Effector memory CD4-positive, alpha-beta T cell (primary cell): ENCODE data around the gene CXCL12.

Experiments
- DNase-seq, 3 donors: peaks; one replicate each; pipeline ENCODE4 v3.0.0-alpha.2; 2020
- H3K27ac ChIP-seq: 2 replicates; pipeline ENCODE4 v1.7.0; 2013; ENCODE audit warnings: mild to moderate bottlenecking, low read length, moderate library complexity; ENCODE audit not compliant: insufficient read depth, poor library complexity, severe bottlenecking
- H3K27me3 ChIP-seq: replicated peaks from 2 replicates; pipeline ENCODE4 v1.7.0; 2013; ENCODE audit warnings: mild to moderate bottlenecking, low read length; ENCODE audit not compliant: insufficient read depth, control insufficient read depth, poor library complexity, severe bottlenecking
- H3K36me3 ChIP-seq: 2 replicates; pipeline ENCODE4 v1.7.0; 2013; ENCODE audit warnings: mild to moderate bottlenecking, low read length, moderate library complexity; ENCODE audit not compliant: control insufficient read depth, insufficient read depth
- H3K4me1 ChIP-seq: 2 replicates; pipeline ENCODE4 v1.7.0; 2013; ENCODE audit warnings: low read length, mild to moderate bottlenecking; ENCODE audit not compliant: control insufficient read depth, insufficient read depth, poor library complexity, severe bottlenecking
- H3K4me3 ChIP-seq: 2 replicates; pipeline ENCODE4 v1.7.0; 2013; ENCODE audit warnings: low read length, low read depth, mild to moderate bottlenecking; ENCODE audit not compliant: insufficient read depth, poor library complexity, severe bottlenecking
- H3K9me3 ChIP-seq: 2 replicates; pipeline ENCODE4 v1.7.0; 2013; ENCODE audit warnings: mild to moderate bottlenecking, low read length, moderate library complexity; ENCODE audit not compliant: control insufficient read depth
- total RNA-seq, 3 donors: gene quantifications; one replicate each; lab custom pipeline; 2026; lab: John Stamatoyannopoulos, UW

CXCL12 gene
- total RNA-seq = 0 reads per million in 3 donors

GRCh38 chr10:44385026-44385695 lies at the start of gene CXCL12:
TSS of gene CXCL12 (minus strand) at chr10:44385097. CDS start at chr10:44385005, 92 bp downstream.
- H3K4me1 ChIP-seq = no peaks in the 10 kb centered on the region
- no peaks in the 10 kb centered on the region for H3K9me3 ChIP-seq
- H3K27me3 ChIP-seq = no peaks in the 10 kb centered on the region
- H3K36me3 ChIP-seq = no peaks in the 10 kb centered on the region
- H3K4me3 ChIP-seq = no peak within 1 kb of the TSS
- no peak for DNase-seq
- no peak within 1 kb of the TSS for H3K27ac ChIP-seq

DNA sequence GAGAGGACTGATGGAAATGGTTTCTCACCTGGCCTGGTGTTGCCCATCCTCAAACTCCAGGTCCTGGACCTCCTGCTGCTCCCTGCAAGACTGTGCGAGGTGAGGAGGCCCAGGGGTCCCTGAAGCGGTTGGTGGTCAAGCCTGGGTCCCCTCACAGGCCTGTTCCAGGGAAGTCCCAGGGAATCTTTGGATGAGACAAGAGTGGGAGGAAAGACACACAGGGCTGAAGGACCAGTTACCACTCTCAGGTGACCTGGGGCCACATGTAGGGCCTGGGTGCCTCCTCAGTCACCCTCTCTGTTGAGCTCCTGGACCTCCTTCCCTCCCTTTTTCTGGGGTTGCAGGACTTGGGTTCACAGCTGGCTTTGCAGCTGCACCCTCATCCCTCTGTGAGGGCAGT lies 42.6 kb upstream of the CXCL12 start:
- H3K27ac ChIP-seq = no peak overlapping the region
- H3K36me3 ChIP-seq = no peaks in the 10 kb centered on the region
- DNase-seq = no peak
- H3K9me3 ChIP-seq = no peaks in the 10 kb centered on the region
- H3K4me3 ChIP-seq = no peak overlapping the region
- no peaks in the 10 kb centered on the region for H3K4me1 ChIP-seq
- H3K27me3 ChIP-seq = no peaks in the 10 kb centered on the region

- no peaks in the 10 kb centered on the region for H3K9me3 ChIP-seq
- H3K27me3 ChIP-seq = no peaks in the 10 kb centered on the region
- no peaks in the 10 kb centered on the region for H3K4me1 ChIP-seq
- no peak for DNase-seq
- no peak overlapping the region for H3K27ac ChIP-seq
- H3K4me3 ChIP-seq = no peak overlapping the region
- H3K36me3 ChIP-seq = no peaks in the 10 kb centered on the region
Observed at GRCh38 chr10:44427037-44427436, 42.1 kb upstream of the CXCL12 start.

DNA sequence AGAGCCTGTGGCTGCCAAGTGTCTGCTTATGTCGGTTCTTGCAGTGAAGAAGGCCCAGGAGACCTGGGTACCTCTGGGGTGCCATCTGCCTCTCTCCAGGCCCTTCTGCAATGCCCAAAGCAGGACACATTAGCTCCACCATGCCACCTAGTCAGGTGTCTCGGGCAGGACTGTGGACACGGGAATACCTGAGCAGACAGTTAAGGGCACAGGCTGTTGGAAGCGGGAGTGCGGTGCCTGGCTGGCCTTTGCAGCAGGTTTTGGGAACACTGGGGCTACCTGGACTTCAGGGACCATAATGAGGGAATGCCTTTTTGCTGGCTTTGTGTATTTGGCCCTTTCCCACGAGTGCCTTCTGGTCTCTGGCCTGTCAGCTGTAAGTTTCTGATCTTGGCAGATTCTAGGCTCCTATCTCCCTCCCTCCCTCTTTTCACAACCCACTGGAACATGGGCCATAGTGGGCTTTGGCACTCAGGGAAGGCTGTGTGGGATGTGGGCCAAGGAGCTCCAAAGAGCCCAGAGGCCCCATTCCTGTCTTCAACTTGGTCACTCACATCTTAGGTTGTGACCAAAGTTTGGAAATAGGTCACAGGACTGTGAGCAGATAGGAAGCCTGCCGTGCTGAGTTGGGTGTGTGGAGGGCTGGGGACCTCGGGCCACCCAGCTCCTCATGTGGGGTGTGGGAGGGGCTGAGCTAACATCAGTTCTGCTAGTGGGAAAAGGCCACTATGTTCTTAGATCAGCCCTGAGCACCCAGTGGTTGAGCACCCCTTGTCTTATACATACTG lies 41.5 kb upstream of the CXCL12 start:
- Histone ChIP-seq H3K27me3 (no peaks in the 10 kb centered on the region), H3K4me3 (no peak overlapping the region), H3K4me1 (no peaks in the 10 kb centered on the region), H3K9me3 (no peaks in the 10 kb centered on the region), H3K27ac (no peak overlapping the region), H3K36me3 (no peaks in the 10 kb centered on the region)
- no peak for DNase-seq

- no peaks in the 10 kb centered on the region for H3K27me3 ChIP-seq
- H3K36me3 ChIP-seq = no peaks in the 10 kb centered on the region
- H3K4me3 ChIP-seq = no peak overlapping the region
- no peaks in the 10 kb centered on the region for H3K9me3 ChIP-seq
- no peak for DNase-seq
- no peaks in the 10 kb centered on the region for H3K4me1 ChIP-seq
- H3K27ac ChIP-seq = no peak overlapping the region
Observed at GRCh38 chr10:44425466-44425865, 40.6 kb upstream of the CXCL12 start.

- Histone ChIP-seq H3K9me3 (no peaks in the 10 kb centered on the region), H3K36me3 (no peaks in the 10 kb centered on the region), H3K4me3 (no peak overlapping the region), H3K4me1 (no peaks in the 10 kb centered on the region), H3K27ac (no peak overlapping the region), H3K27me3 (no peaks in the 10 kb centered on the region)
- DNase-seq = no peak
Observed at GRCh38 chr10:44424957-44425356, 40.1 kb upstream of the CXCL12 start.

- no peak overlapping the region for H3K27ac ChIP-seq
- no peaks in the 10 kb centered on the region for H3K9me3 ChIP-seq
- H3K27me3 ChIP-seq = no peaks in the 10 kb centered on the region
Observed at GRCh38 chr10:44424298-44424697, 39.4 kb upstream of the CXCL12 start.

DNA sequence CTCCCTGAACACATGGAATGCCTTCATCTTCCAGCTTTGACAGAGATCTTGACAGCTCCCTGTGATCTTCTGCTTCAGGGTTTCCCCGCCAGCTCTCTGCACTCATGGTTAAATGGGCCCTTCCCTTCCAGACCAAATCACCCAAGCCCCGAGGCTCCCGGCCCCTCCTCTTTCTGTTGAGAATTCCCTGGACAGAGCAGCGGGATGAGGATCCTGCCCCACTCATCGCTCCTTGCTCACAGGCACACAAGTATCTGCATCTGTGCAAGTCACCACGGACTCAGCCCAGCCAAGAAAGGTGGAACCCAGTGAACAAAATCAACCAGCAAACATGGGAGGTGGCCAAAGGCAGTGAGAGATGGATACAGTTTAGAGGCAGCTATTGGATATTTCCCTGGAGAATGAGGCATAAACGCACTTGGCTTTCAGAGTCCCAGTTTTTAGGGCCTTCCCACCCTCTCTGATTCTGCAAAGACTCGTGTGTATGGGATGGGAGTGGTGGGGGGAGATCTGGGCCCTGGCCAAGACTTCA lies 37.7 kb upstream of the CXCL12 start:
- Histone ChIP-seq H3K36me3 (no peaks in the 10 kb centered on the region), H3K9me3 (no peaks in the 10 kb centered on the region), H3K27me3 (no peaks in the 10 kb centered on the region)

More at GRCh38 chr10:44424298-44424697, 39.4 kb upstream of the CXCL12 start:
- Histone ChIP-seq H3K4me3 (no peak overlapping the region), H3K4me1 (no peaks in the 10 kb centered on the region), H3K36me3 (no peaks in the 10 kb centered on the region)
- DNase-seq = no peak

DNA sequence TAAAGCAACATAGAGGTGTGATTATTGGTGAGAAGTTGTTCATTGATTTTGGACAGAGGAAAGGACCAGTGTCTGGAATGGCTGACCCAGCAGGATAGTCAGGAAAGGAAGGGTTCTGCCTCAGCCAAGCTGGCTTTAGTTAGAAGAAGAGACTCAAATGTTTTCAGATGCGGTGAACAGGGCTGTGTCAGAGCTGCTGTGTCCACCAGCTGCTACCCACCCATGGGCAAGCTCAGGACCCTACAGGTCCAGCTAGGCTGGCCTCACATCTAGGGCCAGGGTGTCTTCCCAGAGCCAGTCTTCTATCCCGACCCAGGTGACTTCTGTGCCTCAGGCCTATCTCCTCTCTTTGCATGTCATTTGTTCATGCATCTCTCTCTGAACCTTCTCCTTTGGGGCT lies 37.3 kb upstream of the CXCL12 start:
- H3K27me3 ChIP-seq = no peaks in the 10 kb centered on the region
- no peak overlapping the region for H3K4me3 ChIP-seq
- DNase-seq = no peak
- no peaks in the 10 kb centered on the region for H3K4me1 ChIP-seq
- no peaks in the 10 kb centered on the region for H3K36me3 ChIP-seq
- H3K27ac ChIP-seq = no peak overlapping the region
- no peaks in the 10 kb centered on the region for H3K9me3 ChIP-seq

More for the DNA sequence above, 37.7 kb upstream of the CXCL12 start:
- Histone ChIP-seq H3K4me1 (no peaks in the 10 kb centered on the region), H3K4me3 (no peak overlapping the region), H3K27ac (no peak overlapping the region)
- DNase-seq = no peak
